ENCODE data around the gene HOXB9.

Gene HOXB9

GRCh38 chr17:48587276-48588073 lies 38.7 kb downstream of the HOXB9 start:
- peaks cover 6% of the 10 kb centered on the region; the same call in 1 of the 2 replicates for H3K4me1 ChIP-seq (ENCODE audit: insufficient read depth, low read length)
- no peak overlapping the region for H2AFZ ChIP-seq (ENCODE audit: low read depth, low read length)

GRCh38 chr17:48586355-48587258 lies 39.6 kb downstream of the HOXB9 start:
- no peaks in the 10 kb centered on the region for H3K9me3 ChIP-seq (ENCODE audit: insufficient read depth, low read length, severe bottlenecking)
- peaks cover 6% of the 10 kb centered on the region; the same call in 1 of the 2 replicates for H3K4me1 ChIP-seq (ENCODE audit: insufficient read depth, low read length)
- DNase-seq (no peak), ATAC-seq (ENCODE audit: insufficient read depth, low read depth) (no peak)
- H3K4me3 ChIP-seq (ENCODE audit: low read depth in 1 of 2, low read length in 2 of 2) = no peak overlapping the region
- TF ChIP-seq CTCF (IDR thresholded peaks at IDR 0.05; ENCODE audit: borderline replicate concordance, extremely low read depth, low read length, poor library complexity, severe bottlenecking) = no peak
- TF ChIP-seq EZH2 (IDR thresholded peaks at IDR 0.05; ENCODE audit: borderline replicate concordance, low read depth, low read length, severe bottlenecking) = no peak
- H4K20me1 ChIP-seq (ENCODE audit: insufficient read depth, low read length) = no peaks in the 10 kb centered on the region; the same call in 1 of the 2 replicates
- H2AFZ ChIP-seq (ENCODE audit: low read depth, low read length) = no peak overlapping the region
- no peaks in the 10 kb centered on the region for H3K79me2 ChIP-seq (ENCODE audit: insufficient read depth, low read length)
- H3K9ac ChIP-seq (ENCODE audit: low read depth, low read length) = no peak overlapping the region
- no peak overlapping the region for H3K27ac ChIP-seq (ENCODE audit: low read length)
- H3K4me2 ChIP-seq (ENCODE audit: insufficient read depth, low read length) = no peak overlapping the region
- H3K27me3 ChIP-seq (ENCODE audit: insufficient read depth, low read length, poor library complexity) = peaks cover 37% of the 10 kb centered on the region
- no peaks in the 10 kb centered on the region for H3K36me3 ChIP-seq (ENCODE audit: insufficient read depth, low read length)

More at GRCh38 chr17:48587276-48588073, 38.7 kb downstream of the HOXB9 start:
- H3K27ac ChIP-seq (ENCODE audit: low read length) = no peak overlapping the region
- H3K36me3 ChIP-seq (ENCODE audit: insufficient read depth, low read length) = no peaks in the 10 kb centered on the region
- no peak overlapping the region for H3K9ac ChIP-seq (ENCODE audit: low read depth, low read length)
- H3K79me2 ChIP-seq (ENCODE audit: insufficient read depth, low read length) = no peaks in the 10 kb centered on the region
- H3K27me3 ChIP-seq (ENCODE audit: insufficient read depth, low read length, poor library complexity) = peaks cover 37% of the 10 kb centered on the region
- no peaks in the 10 kb centered on the region for H3K9me3 ChIP-seq (ENCODE audit: insufficient read depth, low read length, severe bottlenecking)
- ATAC-seq (ENCODE audit: insufficient read depth, low read depth) = no peak
- H3K4me2 ChIP-seq (ENCODE audit: insufficient read depth, low read length) = no peak overlapping the region
- no peak for DNase-seq
- no peaks in the 10 kb centered on the region; the same call in 1 of the 2 replicates for H4K20me1 ChIP-seq (ENCODE audit: insufficient read depth, low read length)
- TF ChIP-seq CTCF (IDR thresholded peaks at IDR 0.05; ENCODE audit: borderline replicate concordance, extremely low read depth, low read length, poor library complexity, severe bottlenecking) = no peak
- TF ChIP-seq EZH2 (IDR thresholded peaks at IDR 0.05; ENCODE audit: borderline replicate concordance, low read depth, low read length, severe bottlenecking) = no peak
- no peak overlapping the region for H3K4me3 ChIP-seq (ENCODE audit: low read depth in 1 of 2, low read length in 2 of 2)

- ATAC-seq (ENCODE audit: insufficient read depth, low read depth) = no peak
- DNase-seq = no peak
Measured at GRCh38 chr17:48584223-48584741, 41.9 kb downstream of the HOXB9 start.

More at GRCh38 chr17:48584223-48584741, 41.9 kb downstream of the HOXB9 start:
- Histone ChIP-seq H4K20me1 (ENCODE audit: insufficient read depth, low read length) (peaks cover 4% of the 10 kb centered on the region; the same call in 1 of the 2 replicates), H3K4me3 (ENCODE audit: low read depth in 1 of 2, low read length in 2 of 2) (no peak overlapping the region), H3K36me3 (ENCODE audit: insufficient read depth, low read length) (no peaks in the 10 kb centered on the region), H3K79me2 (ENCODE audit: insufficient read depth, low read length) (no peaks in the 10 kb centered on the region), H3K27ac (ENCODE audit: low read length) (no peak overlapping the region), H3K4me2 (ENCODE audit: insufficient read depth, low read length) (no peak overlapping the region), H3K9ac (ENCODE audit: low read depth, low read length) (no peak overlapping the region), H3K27me3 (ENCODE audit: insufficient read depth, low read length, poor library complexity) (peaks cover 33% of the 10 kb centered on the region), H3K9me3 (ENCODE audit: insufficient read depth, low read length, severe bottlenecking) (no peaks in the 10 kb centered on the region), H2AFZ (ENCODE audit: low read depth, low read length) (no peak overlapping the region), H3K4me1 (ENCODE audit: insufficient read depth, low read length) (peaks cover 6% of the 10 kb centered on the region; the same call in 1 of the 2 replicates)
- no peak for TF ChIP-seq CTCF (IDR thresholded peaks at IDR 0.05; ENCODE audit: borderline replicate concordance, extremely low read depth, low read length, poor library complexity, severe bottlenecking)
- no peak for TF ChIP-seq EZH2 (IDR thresholded peaks at IDR 0.05; ENCODE audit: borderline replicate concordance, low read depth, low read length, severe bottlenecking)
